Measurements from ENCODE around the gene SYTL3.

- TF ChIP-seq CTCF (IDR thresholded peaks at IDR 0.05 in 8 of 11, conservative IDR thresholded peaks at IDR 0.05 in 3 of 11) (no peak), POLR2A (IDR thresholded peaks at IDR 0.05) (no peak), POLR2AphosphoS5 (IDR thresholded peaks at IDR 0.05) (no peak)
These were observed 134.0 kb downstream of the SYTL3 start for GRCh38 chr6:158783851-158784250.

Measured in spleen (tissue), 7 donors.